T-helper 2 cell treated with Interferon-gamma antibody and Interleukin-4, amounts not matched to agents 100 ng/mL and 5 ng/mL, for 36 hours (primary cell): ENCODE data around the gene AOAH. TPM values are rescaled to one million over a fixed set of nuclear protein-coding genes. Genes with fewer than 3 reads are reported as not detected.

Source experiments
- intact Hi-C: fragments of 100-400 bp; cut with micrococcal nuclease; formaldehyde crosslinking; loops from one replicate; pipeline ENCODE4 v1.15.1; 2023
- total RNA-seq: library from RNA; stranded (reverse); gene quantifications from 2 replicates; pipeline ENCODE4 v1.2.3, GENCODE V29; 2022

The AOAH gene
- total RNA-seq, 1 donor from 2014 or later: 46.0 TPM

DNA sequence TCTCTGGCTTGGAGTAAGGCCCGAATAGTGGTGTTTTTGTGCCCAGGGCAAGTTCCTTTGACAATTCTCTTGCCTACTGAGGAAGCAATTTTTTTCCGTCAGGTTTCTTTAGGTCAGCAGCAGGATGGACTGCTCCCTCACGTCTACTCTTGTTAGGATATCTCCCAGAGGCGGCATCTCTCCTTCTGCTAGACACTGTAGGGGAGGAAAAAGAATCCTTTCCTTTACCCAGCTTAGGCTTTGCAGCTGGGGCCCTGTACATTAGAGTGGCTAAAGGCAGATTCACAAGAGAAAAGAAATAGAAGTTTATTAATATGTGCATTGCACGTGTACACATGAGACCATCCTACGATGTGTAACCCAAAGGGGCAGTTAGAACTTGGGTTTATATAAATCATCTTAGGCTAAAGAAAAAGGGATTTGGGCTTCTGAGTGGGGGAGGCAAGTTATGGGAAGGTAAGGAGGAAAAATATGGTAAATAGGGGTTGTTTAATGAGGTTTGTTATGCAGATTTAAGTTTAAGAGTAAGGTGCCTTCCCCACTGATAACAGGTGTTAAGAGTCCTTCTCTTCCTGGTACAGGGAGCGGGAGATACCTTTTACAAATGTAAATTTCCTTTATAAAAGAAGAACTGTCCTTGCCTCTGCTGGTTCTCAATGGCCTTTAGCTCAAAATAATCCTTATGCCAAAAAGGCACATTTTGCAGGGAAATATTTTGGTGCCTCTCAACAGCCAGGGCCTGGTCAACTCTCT lies 156.4 kb downstream of the AOAH start:
- intact Hi-C loops: no loop called here

DNA sequence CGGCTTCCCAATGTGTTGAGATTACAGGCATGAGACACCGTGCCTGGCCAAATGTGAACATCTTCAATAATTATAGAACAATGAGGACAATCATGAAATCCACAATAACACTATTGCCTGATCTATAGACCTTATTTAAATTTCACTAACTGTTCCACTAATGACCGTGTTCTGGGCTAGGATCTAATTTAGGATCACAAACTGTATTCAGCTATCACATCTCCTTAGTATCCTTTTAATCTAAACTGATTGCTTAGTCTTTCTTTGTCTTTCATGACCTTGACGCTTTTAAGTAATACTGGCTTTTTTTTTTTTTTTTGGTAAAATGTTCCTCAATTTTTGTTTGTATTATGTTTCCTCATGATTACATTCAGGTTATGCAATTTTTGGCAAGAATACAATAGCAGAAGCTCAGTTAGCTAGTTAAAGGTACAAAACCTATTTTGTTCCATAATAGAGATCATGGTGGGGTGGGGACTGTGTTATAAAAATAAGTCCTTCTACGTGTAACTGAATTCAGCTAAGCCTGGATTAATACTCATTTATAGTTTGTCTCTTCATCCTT lies 158.4 kb downstream of the AOAH start:
- intact Hi-C loops: no loop called here

DNA sequence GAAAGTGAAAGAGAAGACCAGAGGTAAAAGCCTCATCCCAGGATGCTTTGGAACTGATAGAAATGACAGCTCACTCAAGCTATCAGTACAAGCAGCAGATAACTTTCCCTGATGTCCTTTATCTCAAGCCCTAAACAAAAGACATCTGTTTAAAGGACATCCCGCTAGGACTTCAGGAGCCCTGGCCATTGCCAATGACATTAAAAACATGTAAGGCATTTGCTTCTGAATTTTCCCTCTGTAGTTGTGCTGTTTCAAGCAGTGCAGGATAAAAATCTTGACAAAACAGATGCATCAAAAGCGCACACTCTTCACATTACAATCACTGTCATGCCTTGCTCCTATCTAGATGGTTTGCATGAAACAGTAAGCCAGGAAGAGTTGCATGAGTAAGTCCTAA lies 159.8 kb downstream of the AOAH start:
- intact Hi-C loops: no loop called here

DNA sequence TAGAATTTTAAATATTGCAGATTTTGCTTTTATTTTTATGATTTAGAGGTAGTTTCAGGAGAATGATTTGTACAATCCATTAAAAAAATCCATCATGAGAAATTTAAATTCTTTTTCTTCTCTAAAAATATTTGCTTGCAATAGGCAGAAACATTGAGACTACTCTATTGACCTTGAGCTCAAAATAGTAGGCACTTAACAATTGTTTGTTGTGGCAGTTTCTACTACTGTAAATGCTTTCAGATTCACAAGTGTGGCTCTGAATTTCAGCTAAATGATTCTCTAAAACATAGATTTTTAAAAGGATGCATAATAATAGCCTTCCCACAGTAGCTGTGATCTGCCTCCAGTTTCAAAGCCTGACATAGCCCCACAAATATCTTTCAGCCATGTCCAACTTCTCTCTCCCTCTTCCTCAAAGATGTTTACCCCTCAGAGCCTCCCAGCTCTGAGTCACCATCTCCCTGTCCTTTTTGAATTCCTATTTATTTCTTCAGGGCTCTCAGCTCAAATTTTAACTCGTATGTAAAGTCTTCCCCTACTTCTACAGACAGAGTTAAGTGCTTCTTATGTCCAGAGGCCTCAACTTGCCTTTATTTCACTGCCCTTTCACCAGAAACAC lies 160.5 kb downstream of the AOAH start:
- intact Hi-C loops: no loop called here

DNA sequence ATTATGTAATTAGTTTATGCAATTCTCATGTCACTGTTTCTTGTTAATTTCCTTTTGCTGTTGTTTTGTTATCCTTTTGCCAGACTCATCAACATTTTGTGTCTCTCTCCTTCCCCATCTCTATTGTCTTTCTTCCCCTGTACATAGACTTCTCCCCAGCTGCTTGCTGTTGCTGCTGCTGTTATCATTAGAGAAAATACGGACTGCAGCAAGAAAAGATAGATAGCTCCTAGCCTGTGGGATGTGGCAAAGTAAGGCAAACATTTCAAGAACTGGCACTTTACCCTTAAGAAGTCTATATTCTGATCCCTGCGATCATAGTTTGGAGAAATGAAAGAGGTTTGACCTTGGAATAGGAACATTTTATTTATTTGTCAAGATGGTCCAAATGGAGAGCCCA lies 162.2 kb downstream of the AOAH start:
- intact Hi-C loops: no loop called here

DNA sequence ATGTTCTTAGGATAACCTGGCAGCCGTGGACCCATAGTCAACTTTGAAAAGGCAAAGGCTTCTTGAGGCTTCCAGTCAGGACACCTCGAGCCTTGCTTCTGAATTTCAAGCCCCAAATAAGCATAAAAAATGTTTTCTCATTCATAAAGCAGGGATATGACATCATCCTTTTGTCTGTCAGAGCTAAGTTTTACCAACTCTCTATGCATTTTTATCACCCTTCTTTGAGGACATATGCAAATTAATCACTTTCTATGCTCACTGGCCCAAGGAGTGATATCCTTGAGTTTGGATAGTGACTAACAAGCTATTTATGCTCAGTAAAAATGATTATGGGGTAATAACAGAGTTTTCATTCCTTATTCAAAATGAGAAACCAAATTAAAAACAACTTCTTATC lies 175.3 kb downstream of the AOAH start:
- intact Hi-C loops: no loop called here

DNA sequence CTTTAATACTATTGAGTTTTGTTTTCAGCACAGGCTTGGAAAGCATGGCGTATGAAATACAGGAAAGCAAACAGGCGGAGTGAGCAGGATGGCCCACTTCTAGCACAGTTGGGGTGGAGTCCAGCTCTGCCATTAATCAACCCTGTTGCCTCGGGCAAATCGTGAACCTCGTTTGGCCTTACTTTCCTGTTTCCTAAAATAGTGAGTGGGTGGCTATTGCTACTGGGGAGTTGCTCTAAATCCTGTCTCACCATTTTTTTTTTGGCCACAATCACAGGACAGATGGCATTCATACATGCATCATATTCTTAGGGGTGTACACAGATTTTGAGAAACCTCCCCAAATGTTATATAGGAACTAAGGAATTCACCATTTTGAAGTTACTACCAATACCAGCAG lies 176.9 kb downstream of the AOAH start:
- intact Hi-C loops: no loop called here

DNA sequence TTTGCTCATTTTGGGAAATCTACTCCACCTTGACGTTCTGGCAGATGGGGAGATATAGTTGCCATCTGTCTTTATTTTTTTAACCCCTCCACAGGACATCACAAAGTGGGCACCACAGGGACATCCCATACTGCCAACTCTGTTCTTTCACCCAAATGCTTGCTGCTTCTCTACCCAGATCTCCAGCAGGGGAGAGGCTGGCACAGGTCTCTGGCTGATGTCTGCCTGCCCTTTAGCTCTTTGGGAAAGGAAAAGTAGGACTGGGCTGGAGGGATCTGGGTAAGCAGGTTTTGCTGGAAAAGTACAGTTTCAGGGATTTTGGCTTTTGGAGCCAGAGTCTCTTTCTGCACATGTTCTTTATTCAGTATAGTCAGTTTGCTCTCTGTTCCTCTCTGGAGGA lies 178.0 kb downstream of the AOAH start:
- intact Hi-C loops: no loop called here

DNA sequence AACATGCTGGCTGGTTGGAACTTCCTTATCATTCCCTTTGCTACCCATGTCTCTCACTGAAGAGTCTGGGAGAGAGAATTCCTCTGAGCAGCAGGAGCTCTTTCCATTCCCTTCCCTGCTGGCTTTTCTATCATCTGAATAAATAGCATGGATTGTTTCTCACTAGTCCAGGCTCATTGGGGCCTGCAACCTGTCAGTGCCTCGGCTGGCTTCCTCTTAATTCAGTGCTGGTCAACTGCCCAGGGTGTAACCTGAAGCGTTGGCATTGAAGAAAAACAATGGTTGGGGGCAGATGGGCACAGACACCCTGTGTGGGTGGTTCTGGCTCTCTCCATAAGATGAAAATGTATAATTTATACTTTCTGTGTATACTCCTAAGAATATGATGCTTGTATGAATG lies 179.0 kb downstream of the AOAH start:
- intact Hi-C loops: no loop called here

DNA sequence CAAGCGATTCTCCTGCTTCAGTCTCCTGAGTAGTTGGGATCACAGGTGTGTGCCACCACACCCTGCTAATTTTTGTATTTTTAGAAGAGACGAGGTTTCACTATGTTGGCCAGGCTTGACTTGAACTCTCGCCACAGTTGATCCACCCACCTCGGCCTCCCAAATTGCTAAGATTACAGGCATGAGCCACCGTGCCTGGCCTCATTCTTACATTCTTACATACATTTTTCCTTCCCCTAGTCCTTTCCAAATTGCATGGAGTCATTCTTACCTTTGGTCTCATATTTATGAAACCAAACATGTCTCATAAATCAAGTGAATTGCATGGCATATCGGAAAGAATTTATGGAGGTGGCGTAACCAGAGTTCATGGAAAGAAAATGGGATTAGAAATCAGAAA lies 186.2 kb downstream of the AOAH start:
- intact Hi-C loops: no loop called here

DNA sequence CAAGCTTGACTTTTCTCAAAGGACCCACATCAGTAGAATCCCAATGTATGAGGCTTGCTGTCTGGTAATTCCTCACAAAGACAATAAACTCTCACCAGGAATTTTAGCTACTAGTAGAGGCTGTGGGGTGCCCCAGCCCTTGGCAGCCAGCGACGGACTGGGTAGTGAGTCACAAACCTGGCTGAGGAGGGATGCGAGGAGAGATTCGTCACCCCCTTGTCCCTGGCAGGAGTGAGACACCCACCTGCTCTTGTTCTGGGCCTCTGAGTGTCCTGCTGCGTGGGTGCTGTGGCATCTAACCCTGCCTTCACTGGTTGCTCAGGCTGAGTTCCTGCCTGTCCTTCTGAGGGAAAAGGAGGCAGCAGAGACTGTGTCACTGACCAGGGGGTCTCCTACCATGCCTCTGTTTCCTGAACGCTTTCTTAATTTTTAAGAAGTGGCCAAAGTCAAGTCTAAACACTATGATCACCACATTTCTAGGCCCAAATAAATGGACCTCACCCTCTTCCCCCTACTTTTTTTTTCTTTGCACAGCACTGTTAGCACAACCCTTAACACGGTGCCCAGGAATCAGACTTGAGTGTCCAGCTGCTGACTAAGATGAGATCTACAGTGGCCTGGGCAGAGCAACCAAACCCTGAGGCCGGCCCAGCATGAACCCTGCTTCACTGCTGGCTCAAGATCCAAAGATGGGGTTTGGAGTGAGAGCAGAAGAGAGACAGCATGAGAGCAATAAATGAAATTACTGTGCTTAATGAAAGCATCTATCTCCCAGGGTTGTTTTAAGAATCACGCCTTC lies 188.2 kb downstream of the AOAH start:
- intact Hi-C loops: no loop called here

DNA sequence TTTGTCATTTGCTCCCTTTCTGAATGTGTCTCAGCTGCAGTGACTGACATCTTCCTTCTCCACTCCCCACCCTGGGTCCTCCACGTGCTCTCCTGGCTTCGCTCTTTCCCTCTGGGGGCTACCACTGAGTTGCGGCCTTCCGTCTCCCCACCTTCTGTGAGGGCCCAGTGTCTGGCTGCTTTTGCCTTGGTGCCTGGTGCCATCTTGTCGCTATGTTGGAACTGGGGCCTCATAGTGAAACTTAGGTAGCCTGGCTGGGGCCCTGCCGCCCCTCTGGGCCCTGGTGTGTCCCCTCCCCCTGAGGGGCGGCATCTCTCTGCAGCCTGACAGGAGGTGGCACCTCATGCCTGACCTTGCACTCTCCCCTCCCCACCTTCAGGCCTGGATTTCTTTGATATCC lies 190.6 kb downstream of the AOAH start:
- intact Hi-C loops: no loop called here

DNA sequence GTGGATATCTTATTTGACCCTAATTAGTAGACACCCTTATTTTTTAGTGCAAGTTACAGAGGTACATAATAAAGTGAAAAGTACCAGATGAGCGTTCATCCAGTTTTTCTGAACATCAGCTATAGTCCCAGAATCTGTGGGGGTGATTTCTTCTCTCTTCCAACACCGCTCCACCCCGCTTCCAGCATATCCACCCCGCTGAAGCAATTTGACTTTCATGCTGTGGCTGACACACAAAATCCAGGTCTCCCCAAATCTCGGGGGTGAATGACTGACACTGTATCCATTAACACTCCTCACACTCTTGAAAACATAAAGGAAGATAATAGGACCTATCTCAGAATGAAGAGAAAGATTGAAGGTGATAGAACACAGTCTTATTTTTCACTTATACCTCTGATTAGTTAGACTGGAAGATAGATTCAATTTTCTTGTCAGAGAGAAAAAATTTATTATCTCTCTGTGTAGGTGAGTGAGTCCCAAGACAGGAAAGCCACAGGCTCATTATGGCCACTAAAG lies 191.3 kb downstream of the AOAH start:
- intact Hi-C loops: no loop called here

DNA sequence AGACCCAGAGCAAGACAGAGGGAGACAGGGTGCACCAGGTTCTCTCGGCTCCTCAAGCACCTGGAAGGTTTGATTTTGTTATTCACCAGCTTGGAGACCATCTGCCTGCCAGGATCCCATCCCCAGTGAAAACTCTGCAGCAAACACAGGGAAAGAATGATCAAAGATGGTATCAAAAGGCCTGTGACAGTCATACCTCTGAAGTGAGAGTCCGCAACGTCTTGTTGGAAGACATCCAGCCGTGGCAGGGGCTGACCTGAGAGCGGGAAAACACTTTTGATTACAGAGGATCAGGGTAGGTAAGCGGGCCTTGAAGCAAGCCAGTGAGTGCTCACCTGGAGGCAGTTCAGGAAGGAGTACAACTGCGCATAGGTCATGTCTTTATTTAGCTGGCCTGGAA lies 192.3 kb downstream of the AOAH start:
- intact Hi-C loops: no loop called here

DNA sequence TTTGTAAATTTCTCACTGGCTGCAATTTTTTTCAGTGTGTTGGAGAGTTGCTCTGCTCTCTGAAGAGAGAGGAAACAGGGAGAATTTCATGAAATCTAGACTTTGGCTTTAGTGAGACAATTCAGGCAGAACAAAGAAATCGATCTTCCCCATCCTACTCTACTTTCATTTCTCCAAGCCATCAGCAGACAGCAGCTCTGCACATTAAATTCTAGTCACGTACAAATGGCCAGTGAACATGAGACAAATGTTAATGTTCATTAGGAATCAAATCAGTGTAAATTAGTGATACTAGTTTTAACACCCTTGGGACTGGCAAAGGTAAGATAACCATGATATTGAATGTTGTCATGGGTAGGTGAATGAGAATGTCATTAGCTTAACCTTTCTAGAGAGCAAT lies 193.8 kb downstream of the AOAH start:
- intact Hi-C loops: no loop called here

DNA sequence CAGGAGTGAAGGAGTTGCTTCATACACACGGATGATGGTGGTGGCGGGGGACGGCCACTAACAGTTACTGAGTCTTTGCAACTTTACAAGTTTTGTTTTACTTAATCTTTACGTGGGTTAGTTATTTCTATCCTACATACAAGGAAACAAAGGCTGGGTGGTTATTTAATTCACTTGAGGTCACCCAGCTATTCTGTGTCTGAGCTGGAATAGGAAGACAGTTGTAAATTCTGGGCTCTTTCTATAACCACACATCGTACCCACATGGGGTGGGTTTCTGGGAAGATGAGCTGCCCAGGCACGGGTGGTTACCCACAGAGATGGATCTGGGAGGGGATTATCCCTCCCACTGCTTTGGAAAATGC lies 196.8 kb downstream of the AOAH start:
- intact Hi-C loops: no loop called here

DNA sequence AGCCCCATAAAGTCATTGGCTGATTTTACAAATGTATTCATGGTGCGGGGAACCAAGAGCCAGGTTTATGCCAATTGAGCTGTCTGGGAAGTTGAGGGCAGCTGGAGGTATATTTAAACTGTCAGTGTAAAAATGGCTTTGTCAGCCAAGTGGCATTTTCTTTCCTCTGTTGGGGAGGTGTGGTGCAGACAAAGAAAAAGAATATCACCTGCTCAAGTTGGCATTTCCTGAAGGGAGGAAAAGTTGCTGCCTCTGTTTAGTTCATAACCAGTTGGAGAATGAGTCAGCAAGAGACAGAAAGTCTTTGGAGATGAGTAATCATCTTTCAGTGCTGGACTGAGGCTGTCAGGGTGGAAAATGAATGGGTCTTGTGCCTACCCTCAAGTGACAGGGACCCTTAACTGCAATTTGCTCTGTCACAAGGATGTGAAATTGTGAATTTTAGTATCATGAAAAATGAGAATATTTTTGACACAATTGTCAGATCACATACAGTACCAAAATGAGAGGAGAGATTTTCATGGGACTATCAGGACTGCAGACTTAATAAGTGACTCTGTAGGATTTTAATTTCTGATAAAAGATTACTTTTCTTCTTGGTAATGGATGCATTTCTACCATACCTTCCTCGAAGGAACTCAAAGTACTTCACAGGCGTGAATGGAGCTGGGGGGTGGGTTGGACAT lies 197.3 kb downstream of the AOAH start:
- intact Hi-C loops: no loop called here

DNA sequence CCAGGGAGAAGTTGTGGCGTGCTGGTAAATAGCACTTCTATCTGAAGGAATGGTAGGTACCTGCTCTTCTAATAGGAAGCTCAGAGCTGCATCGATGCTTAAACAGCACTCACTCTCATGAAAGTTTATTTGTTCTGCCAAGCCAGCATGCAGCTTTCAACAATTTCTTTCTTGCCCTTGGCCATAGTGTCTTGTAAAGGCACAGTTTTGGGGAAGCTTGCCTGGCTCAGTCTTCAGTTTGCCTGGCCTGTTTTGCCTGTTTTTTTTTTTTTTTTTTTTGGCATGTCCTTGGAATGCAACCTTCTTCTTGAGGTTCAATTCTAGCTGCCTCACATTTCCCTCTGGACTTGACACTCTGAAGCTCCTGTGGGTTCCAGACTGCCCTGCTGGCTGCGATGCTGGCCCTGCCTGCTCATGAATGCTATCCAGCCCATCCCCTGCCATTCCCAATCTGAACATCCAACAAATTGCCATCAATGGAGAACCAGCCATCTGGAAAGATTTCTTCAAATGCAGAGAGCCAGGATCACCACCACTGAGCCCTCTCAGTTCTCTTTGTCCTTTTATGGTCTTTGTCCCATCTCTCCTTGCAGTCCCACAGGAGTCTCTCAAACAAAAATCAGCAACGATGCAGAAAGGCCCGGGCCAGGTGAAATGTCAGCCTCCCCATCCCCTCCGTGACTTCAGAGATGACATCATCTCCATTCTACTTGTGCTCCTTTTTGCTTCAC lies 200.8 kb downstream of the AOAH start:
- intact Hi-C loops: no loop called here

DNA sequence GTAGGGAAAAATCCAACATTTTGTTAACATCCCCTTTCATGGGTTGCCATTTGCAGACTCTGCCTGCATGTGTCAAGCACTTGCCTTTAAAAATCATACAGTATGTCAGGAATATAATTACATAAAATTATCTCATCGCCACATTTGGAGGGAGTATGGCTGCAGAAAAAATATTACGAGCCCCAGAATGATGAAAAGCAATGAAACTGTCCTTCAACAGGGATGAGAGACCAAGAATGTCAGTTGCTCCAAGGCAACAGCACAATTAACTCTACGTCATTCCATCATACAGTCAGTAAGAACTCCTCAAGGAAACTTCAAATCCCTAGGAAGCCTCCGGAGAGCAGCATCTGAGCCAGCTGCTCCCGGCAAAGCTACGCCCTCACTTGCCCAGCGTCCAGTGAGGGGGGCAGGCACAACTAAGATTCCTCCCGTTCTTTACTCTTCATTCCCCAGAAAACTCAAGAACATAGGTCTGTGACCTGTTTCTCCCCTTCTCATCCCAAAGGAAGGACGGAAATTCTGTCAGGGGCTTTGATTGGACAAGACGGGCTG lies 201.8 kb downstream of the AOAH start:
- intact Hi-C loops: no loop called here

DNA sequence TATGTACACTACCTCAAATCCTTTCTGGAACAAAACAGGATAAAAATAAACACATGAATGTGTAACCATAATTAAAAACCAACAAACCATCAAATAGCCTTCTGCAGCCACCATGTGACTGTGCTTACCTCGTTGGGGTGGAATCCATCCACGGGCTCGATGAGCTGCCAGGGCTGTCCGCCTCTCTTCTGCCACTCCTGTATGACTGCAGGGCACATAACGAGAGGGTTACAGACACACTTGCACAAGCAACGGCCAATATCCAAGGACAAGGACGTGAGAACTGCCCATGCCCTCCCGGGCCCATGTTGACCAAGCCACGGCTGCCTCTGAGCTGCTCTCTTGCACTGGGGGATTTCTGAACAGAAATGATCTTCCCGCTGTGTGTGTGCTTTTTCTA lies 202.4 kb downstream of the AOAH start:
- intact Hi-C loops: no loop called here
